HEK293 (cell line): ENCODE results near the gene SIGLEC5.

Experiments used
- CTCF ChIA-PET: fragments of 350-600 bp; formaldehyde crosslinking; extraction: SDS; loops from one replicate; lab custom pipeline; 2021; ENCODE audit warnings: antibody characterized with exemption; lab: Yijun Ruan, JAX
- POLR2A ChIA-PET: fragments of 300-600 bp; formaldehyde crosslinking; extraction: SDS; loops from one replicate; lab custom pipeline; 2020; ENCODE audit warnings: antibody characterized with exemption, inconsistent platforms; lab: Yijun Ruan, JAX
- H3K27ac ChIP-seq: fragments of 200-500 bp; sonication (Bioruptor generic); 2 replicates; pipeline ENCODE4 v1.5.1; 2014; ENCODE audit warnings: low read depth, low read length, control low read depth, inconsistent platforms; ENCODE audit errors: extremely low read depth
- H3K36me3 ChIP-seq, 2 experiments: fragments of 200-500 bp in 1 of 2; sonication (Bioruptor generic) in 1 of 2; 1 replicate in 1 of 2; 2 replicates in 1 of 2; pipeline ENCODE4 v1.5.1; 2014 to 2017; ENCODE audit warnings: inconsistent platforms in 2 of 2, low read length in 2 of 2; ENCODE audit not compliant: control insufficient read depth in 2 of 2, insufficient read depth in 1 of 2
- H3K4me1 ChIP-seq: fragments of 200-500 bp; sonication (Bioruptor generic); 2 replicates; pipeline ENCODE4 v1.5.1; 2014; ENCODE audit warnings: mild to moderate bottlenecking, low read length, inconsistent platforms; ENCODE audit not compliant: control insufficient read depth, insufficient read depth
- H3K4me3 ChIP-seq: 2 replicates; pipeline ENCODE4 v1.5.1; 2011; ENCODE audit warnings: low read depth, mild to moderate bottlenecking, control low read depth, low read length, moderate library complexity
- H3K9me3 ChIP-seq: fragments of 200-500 bp; sonication (Bioruptor generic); 2 replicates; pipeline ENCODE4 v1.5.1; 2014; ENCODE audit warnings: low read depth, low read length, inconsistent platforms; ENCODE audit not compliant: control insufficient read depth, insufficient read depth
- AEBP2 ChIP-seq: fragments of 450-650 bp; formaldehyde crosslinking; IDR thresholded peaks from 2 replicates; pipeline ENCODE4 v1.5.1; 2016; ENCODE audit warnings: missing biosample characterization, missing genetic modification characterization, borderline replicate concordance
- ATF2 ChIP-seq: fragments of 450-650 bp; formaldehyde crosslinking; IDR thresholded peaks from 2 replicates; pipeline ENCODE4 v1.5.1; 2016; ENCODE audit warnings: missing biosample characterization, missing genetic modification characterization, low read depth
- BCL6B ChIP-seq: fragments of 450-650 bp; formaldehyde crosslinking; IDR thresholded peaks from 2 replicates; pipeline ENCODE4 v1.5.1; 2017; ENCODE audit warnings: missing biosample characterization, missing genetic modification characterization
- KLF16 ChIP-seq: fragments of 450-650 bp; formaldehyde crosslinking; IDR thresholded peaks from 2 replicates; pipeline ENCODE4 v1.5.1; 2017; ENCODE audit warnings: missing biosample characterization, missing genetic modification characterization
- REST ChIP-seq: fragments of 450-650 bp; formaldehyde crosslinking; IDR thresholded peaks from 2 replicates; pipeline ENCODE4 v1.5.1; 2016; ENCODE audit warnings: missing biosample characterization, missing genetic modification characterization
- ZBTB21 ChIP-seq: fragments of 450-650 bp; formaldehyde crosslinking; IDR thresholded peaks from 2 replicates; pipeline ENCODE4 v1.5.1; 2017; ENCODE audit warnings: missing biosample characterization, missing genetic modification characterization
- ZNF112 ChIP-seq: fragments of 450-650 bp; formaldehyde crosslinking; IDR thresholded peaks from 2 replicates; pipeline ENCODE4 v1.5.0; 2017; ENCODE audit warnings: missing biosample characterization, missing genetic modification characterization
- ZNF184 ChIP-seq: fragments of 450-650 bp; IDR thresholded peaks from 2 replicates; pipeline ENCODE4 v1.5.1; 2018; ENCODE audit warnings: missing biosample characterization, mild to moderate bottlenecking, missing genetic modification characterization
- ZNF221 ChIP-seq: fragments of 450-650 bp; formaldehyde crosslinking; IDR thresholded peaks from 2 replicates; pipeline ENCODE4 v1.5.1; 2017; ENCODE audit warnings: missing biosample characterization, missing genetic modification characterization, borderline replicate concordance
- ZNF223 ChIP-seq: fragments of 450-650 bp; formaldehyde crosslinking; IDR thresholded peaks from 2 replicates; pipeline ENCODE4 v1.5.1; 2016; ENCODE audit warnings: missing biosample characterization, missing genetic modification characterization
- ZNF23 ChIP-seq: fragments of 450-650 bp; formaldehyde crosslinking; IDR thresholded peaks from 2 replicates; pipeline ENCODE4 v1.5.1; 2016; ENCODE audit warnings: missing biosample characterization, missing genetic modification characterization, borderline replicate concordance
- ZNF24 ChIP-seq: fragments of 450-650 bp; formaldehyde crosslinking; IDR thresholded peaks from 2 replicates; pipeline ENCODE4 v1.5.1; 2016; ENCODE audit warnings: missing biosample characterization, missing genetic modification characterization
- ZNF416 ChIP-seq: fragments of 450-650 bp; formaldehyde crosslinking; IDR thresholded peaks from 2 replicates; pipeline ENCODE4 v1.5.1; 2016; ENCODE audit warnings: missing biosample characterization, missing genetic modification characterization
- ZNF513 ChIP-seq: fragments of 450-650 bp; IDR thresholded peaks from 2 replicates; pipeline ENCODE4 v1.5.1; 2018; ENCODE audit warnings: missing biosample characterization, missing genetic modification characterization
- ZNF621 ChIP-seq: fragments of 450-650 bp; formaldehyde crosslinking; IDR thresholded peaks from 2 replicates; pipeline ENCODE4 v1.5.1; 2017; ENCODE audit warnings: missing biosample characterization, missing genetic modification characterization
- ZNF645 ChIP-seq: fragments of 450-650 bp; formaldehyde crosslinking; IDR thresholded peaks from 2 replicates; pipeline ENCODE4; 2016; ENCODE audit warnings: missing biosample characterization, missing genetic modification characterization

The SIGLEC5 gene

GRCh38 chr19:51607077-51607476 is 23.1 kb downstream of the SIGLEC5 start:
- no peak overlapping the region for H3K27ac ChIP-seq
- ChIA-PET POLR2A (no interaction called here), CTCF (interaction anchor here (0.6 to 4.0 kb wide), 13 partner anchors 9 to 210 kb away, joined by 3 to 25 read pairs (median 3); no protein-coding TSS in a partner anchor)
- TF ChIP-seq REST (tag by site-specific recombination), result no peak
- no peak for TF ChIP-seq ZNF645 (tag by site-specific recombination)
- no peak for TF ChIP-seq ZNF112 (tag by site-specific recombination)
- no peak overlapping the region for H3K4me3 ChIP-seq
- no peaks in the 10 kb centered on the region for H3K9me3 ChIP-seq
- no peaks in the 10 kb centered on the region for H3K4me1 ChIP-seq
- H3K36me3 ChIP-seq, result no peaks in the 10 kb centered on the region

- TF ChIP-seq ZBTB21 (tag by site-specific recombination) (no peak), ZNF223 (tag by site-specific recombination) (no peak), KLF16 (tag by site-specific recombination) (no peak), ZNF513 (no peak), BCL6B (tag by site-specific recombination) (no peak), AEBP2 (tag by site-specific recombination) (no peak), ZNF24 (tag by site-specific recombination) (no peak), ZNF221 (tag by site-specific recombination) (no peak), ZNF184 (tag by site-specific recombination) (no peak), ZNF23 (tag by site-specific recombination) (no peak), ATF2 (tag by site-specific recombination) (no peak), ZNF621 (tag by site-specific recombination) (no peak), ZNF416 (tag by site-specific recombination) (no peak)
- ChIA-PET CTCF (interaction anchor here (1.5 kb wide), 2 partner anchors 55 to 59 kb away, joined by 4 read pairs; no protein-coding TSS in a partner anchor), POLR2A (interaction anchor here (0.8 kb wide), 1 partner anchor 87 kb away, joined by 3 read pairs; no protein-coding TSS in a partner anchor)
- H3K9me3 ChIP-seq, result no peaks in the 10 kb centered on the region
- no peaks in the 10 kb centered on the region for H3K4me1 ChIP-seq
- H3K36me3 ChIP-seq, result no peaks in the 10 kb centered on the region
- no peak overlapping the region for H3K27ac ChIP-seq
- H3K4me3 ChIP-seq, result no peak overlapping the region
These were observed 27.9 kb downstream of the SIGLEC5 start for GRCh38 chr19:51602189-51602854.
